GM21576 (cell line): Measurements from ENCODE around the gene CAND2.
A peak's percentile ranks its signal among the peaks of the same experiment; 100 is the strongest.

Experiments used
- ATAC-seq: cut with Tn5 transposase; IDR thresholded peaks from one replicate; pipeline ENCODE4 v1.9.1; 2021; ENCODE audit warnings: mild to moderate bottlenecking, moderate library complexity; ENCODE audit not compliant: unreplicated experiment

CAND2 gene

DNA sequence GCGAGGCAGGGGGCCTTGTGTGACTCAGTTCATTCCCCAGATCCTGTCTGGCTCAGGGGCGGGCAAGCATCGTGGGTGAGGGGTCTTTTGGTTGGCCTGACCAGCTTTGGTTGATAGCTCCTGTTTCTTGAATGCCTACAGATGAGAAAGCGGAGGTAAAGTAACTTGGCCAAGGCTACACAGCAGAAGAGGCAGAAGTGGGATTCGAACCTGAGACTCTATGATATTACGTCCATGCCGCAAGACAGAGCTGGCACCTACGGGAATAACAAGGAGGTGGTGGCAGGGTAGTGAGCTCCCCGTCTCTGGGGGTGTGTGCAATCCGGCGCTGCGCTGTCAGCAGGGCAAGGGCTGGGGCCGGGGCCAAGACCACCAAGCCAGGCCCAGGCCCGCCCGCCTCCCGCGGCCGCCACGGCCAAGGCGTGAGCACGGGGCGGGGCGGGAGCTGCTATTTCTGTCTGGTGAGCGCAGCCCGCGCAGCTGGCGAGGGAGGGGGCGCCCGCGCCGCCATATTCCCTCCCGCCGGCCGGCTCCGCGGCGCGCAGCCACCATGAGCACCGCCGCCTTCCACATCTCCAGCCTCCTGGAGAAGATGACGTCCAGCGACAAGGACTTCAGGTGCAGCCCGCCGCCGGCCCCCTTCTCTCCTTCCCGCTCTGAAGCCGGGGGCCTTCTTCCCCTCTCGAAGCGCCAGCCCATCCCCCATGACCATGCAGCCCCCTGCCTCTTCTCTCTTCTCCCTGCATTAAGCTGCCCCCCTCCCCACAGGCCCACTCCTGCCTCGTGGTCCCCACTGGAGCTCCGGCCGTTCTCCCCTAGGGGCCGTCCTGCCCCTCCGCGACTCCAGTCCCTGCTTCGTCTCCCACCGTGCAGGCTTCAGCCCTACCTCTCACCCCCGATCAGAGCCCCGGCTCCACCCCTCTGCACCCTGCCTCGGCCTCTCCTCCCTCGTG is at the start of gene CAND2:
Gene CAND2 (plus strand): TSS at position 510 of the 953 bp plus-strand sequence. CDS start 41 bp downstream, at position 551.
- ATAC-seq = no peak

DNA sequence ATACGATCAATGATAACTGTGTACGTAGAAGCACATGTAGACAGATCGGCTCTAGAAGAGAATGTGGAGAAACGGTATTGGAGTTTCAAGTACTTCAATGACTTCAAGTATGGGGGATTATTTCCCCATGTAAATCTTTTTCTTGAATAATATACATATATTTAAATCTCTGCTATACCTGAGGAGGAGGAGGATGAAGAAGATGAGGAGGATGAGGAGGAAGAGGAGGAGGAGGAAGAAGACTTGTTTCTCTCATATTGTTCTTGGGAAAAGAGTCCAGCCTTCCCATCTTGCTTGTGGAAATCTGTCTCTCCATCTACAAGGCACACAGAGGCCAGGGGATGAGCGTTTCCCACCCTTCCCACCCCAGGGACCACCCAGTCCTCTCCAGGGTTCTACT is 48.0 kb upstream of the CAND2 start:
- ATAC-seq = no peak

DNA sequence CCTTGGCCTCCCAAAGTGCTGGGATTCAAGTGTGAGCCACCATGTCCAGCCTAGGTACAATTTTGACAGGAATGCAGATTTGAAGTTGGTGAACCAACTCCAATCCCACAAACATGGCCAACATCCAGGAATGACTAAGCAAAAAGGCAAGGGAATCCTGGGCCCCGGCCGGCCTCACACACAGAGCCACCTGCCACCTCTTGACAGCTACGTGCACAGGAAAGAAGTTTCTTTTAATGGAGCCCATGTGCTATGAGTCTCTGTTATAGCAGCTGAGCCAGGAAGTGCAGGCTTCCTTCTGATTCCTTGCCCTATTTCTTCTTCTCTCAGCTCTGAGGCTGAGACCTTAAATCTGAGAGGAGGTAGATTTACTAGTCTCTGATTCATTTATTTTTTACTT is 46.3 kb upstream of the CAND2 start:
- ATAC-seq = peak; percentile 31

DNA sequence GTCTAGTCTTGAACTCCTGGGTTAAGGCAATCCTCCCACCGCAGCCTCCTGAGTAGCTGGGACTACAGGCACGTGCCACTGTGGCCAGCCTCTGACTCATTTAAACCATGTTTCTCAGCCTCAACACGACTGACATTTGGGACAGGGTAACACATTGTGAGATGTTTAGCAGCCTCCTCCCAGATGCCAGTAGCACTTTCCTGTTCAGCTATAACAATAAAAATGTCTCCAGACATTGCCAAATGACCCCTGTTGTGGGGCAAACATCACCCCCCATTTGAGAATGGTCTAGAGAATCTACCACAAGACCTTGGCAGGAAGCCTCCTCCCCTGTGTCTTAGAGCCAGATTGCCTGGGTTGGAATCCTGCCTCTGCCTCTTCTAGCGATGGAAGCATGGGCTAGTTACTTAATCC is 45.8 kb upstream of the CAND2 start:
- ATAC-seq = peak; percentile 51

DNA sequence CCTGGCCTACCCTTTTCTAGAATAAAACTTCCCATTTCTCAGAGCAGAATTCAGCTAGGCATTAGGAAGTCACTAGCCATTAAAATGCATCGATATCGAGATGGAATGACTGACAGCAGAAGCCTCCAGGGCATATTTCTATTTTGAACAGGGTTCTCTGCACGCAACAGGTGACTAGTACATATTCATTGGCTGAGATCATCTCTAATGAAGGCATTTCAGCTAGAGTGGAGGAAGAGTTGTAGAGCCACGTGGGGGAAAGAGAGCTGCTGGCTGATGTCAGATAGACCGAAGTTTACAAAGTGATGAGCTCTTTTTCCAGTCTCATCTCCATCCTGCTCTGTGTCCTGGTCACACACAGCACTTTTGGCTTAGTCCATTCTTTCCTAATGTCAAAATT is 44.9 kb upstream of the CAND2 start:
- ATAC-seq = no peak

DNA sequence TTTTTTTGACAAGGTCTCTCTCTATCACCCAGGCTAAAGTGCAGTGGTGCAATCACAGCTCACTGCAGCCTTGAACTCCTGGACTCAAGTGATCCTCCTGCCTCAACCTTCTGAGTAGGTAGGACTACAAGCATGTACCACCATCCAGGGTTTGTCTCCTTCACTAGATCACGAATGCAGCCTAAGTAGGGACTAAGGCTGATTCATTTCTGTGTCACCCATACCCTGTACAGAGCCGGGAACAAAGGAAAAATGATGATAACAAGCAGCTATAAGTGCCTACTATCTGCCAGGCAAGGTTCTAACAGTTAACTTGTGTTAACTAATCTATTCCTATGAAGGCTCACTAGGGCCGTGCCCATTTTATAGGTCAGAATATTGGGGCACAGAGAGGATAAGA is 44.4 kb upstream of the CAND2 start:
- ATAC-seq = no peak

DNA sequence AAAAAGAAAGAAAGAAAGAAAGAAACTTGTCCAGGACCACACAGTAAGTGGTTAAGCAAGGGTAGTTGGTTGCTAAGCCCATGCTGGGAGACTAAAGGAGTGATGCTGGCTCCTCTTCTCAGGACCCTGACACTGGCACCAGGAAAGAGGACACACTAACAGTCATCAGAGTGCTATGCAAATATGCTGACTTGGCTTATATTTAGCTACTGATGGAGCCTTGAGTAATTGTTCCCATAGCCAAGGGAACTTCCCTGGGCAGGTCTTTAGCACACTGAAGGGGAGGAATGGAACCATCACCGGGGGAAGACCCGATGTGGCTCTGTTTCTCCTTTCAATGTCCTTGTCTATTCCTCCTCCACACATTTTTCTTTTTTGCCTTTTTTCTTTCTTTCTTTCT is 43.7 kb upstream of the CAND2 start:
- ATAC-seq = no peak

DNA sequence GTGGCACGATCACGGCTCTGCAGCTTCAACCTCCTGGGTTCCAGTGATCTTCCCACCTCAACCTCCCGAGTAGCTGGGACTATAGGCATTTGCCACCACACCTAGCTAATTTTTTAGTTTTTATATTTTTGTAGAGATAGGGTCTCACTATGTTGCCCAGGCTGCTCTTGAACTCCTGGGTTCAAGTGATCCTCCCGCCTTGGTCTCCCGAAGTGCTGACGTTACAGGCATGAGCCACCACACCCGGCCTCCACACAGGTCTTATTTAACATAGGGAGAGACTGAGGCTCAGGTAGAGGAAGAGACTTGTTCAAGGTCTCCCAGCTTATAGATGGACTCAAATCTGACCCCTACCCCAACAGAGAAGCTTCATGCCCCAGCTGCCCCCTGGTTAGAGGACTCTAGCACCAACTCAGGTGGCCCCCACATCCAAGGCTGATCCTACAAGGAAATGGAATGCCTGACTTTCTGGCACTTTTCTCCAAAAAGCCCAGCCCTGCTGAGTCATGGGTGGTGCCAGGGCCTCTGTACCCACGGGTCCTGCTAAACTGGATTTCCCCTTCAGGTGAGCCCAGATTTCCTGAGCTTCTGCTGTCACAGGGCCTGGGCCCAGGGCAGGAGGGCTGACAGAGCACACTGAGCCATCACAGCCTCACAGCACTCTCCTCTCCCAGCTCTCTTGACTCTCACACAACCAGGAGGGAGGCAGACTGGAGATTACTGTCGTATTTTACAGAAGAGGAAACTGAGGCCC is 43.0 kb upstream of the CAND2 start:
- no peak for ATAC-seq

DNA sequence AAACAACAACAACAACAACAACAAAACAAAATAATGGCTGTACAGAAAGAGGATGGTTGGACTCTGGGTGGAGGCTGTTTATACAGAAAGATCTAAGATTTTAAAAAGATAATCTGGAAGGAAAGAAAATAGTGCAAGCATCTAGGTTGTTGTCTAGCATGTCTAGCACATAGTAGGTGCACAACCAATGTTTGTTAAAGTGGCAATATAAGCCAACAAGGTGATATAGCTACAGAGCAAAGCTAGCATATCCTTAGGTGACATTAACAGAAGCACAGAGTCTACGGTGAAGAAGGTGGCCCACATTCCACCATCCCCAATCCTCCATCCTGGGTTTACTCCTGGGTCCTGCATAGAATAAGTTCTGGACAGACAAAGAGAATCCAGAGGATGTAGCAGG is 42.2 kb upstream of the CAND2 start:
- ATAC-seq = no peak

DNA sequence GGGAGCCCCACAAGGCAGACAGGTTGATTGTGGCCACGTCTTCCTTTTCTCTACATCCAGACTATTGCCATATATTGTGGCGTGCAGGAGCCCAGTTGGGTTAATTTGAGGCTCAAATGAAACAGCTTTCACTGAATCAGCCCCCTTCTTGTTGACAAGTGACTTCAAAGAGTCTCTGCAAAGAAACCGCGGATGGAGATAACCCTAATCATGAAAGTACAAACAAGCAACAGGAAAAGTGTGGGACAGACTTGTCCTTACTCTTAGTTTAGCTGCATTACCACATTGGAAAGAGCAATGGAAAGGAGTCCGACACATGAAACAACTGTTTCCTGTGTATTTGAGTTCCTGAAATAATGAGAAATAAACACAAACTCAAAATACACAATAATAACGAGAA is 40.7 kb upstream of the CAND2 start:
- ATAC-seq = no peak

DNA sequence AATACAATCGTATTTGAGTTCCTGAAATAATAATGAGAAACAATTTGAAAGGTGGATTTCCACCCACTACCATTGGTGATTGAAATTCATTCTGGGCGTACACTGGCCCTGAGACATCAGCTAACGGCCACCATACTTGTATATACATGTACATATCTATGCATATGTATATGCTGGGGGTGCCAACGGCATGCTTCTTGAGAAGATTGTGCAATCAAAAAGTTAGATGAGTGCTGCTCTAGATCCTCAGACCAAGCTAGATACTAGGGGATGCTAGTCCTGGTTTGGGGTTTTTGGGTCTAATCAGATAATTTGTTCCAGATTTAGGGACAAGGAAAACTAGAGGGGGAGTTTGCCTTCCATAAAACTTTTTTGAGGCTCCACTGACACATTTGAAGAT is 40.3 kb upstream of the CAND2 start:
- no peak for ATAC-seq

DNA sequence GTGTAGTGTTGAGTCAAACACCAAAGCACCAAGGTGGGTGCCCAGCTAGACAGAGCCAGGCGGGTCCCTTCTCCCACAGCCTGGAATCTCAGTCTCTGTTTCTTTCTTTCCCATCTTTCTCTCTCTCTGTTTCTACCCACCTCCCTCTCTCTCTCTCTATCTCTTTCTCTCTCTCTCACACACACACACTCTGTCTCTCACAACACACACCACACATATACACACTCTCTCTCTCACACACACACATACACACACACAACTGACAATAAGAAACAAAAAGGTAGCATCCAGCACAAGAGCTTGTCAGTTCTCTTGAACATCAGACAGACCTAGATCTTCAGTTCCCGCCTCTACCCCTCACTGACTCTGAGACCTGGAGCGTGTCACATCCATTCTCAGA is 39.8 kb upstream of the CAND2 start:
- no peak for ATAC-seq

DNA sequence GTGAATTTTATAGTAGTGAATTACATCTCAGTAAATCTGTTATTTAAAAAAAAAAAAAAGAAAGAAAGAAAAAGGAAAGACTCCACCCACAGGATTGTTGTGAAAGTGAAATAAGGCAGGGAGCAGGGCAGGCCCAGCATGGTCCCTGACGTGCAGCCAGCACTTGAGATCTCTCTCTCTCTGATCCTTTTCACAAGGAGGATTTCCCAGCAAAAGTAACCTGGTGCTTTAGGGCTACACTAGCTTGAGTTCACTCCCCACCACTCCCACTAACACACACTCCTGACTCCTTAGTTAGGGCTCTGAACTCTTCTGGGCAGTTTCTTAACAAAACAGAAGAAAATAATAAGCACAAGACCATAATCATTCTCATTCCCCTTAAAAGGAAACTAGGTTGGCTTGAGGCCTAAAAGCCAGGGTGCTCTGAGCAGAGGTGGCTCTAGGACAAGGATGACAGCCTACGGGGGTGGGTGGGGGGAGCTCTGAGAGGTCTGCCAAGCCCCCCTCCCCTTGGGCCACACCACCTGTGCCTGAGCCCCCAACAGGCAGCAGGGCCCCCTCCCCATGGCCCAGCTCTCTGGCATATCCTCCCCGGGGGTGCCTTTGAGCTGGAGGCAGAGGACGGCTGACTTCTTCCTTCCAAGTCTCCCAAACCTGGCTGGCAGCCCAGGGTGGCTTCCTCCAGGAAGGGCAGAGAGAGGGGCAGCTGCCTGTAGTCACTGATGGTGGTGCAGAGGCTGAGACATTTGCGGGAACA is 38.3 kb upstream of the CAND2 start:
- no peak for ATAC-seq

DNA sequence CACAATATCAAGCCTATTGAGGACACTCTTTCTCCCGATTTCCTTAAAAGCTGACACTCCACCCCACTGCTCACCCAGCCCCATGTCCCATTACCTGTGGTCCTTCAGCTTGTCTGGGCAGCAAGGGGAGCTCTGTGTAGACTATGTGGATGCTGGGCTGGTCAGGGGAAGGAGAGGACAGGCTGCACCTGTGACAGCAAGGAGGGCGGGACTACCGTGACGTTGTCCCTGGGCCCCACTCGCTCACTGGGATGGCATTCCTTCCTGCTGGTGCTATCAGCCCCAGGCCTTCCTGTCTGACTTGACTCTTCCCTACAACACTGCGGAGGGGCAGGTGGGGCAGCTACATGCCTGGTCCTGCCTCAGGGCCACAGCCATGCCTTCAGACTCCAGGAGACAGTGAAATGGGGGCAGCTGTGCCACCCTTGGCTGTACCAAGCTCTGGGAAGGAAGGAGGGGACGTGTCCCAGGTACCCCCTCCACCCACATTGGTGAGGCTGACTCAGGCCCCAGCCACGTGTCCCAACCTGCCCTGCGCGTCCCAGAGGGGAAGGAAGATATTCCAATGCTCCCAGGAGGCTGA is 37.3 kb upstream of the CAND2 start, which contains the start of gene TMEM40:
Gene TMEM40 (minus strand): TSS at position 163 of the 583 bp plus-strand sequence. CDS start 9,427 bp downstream, outside the sequence.
- ATAC-seq = no peak

DNA sequence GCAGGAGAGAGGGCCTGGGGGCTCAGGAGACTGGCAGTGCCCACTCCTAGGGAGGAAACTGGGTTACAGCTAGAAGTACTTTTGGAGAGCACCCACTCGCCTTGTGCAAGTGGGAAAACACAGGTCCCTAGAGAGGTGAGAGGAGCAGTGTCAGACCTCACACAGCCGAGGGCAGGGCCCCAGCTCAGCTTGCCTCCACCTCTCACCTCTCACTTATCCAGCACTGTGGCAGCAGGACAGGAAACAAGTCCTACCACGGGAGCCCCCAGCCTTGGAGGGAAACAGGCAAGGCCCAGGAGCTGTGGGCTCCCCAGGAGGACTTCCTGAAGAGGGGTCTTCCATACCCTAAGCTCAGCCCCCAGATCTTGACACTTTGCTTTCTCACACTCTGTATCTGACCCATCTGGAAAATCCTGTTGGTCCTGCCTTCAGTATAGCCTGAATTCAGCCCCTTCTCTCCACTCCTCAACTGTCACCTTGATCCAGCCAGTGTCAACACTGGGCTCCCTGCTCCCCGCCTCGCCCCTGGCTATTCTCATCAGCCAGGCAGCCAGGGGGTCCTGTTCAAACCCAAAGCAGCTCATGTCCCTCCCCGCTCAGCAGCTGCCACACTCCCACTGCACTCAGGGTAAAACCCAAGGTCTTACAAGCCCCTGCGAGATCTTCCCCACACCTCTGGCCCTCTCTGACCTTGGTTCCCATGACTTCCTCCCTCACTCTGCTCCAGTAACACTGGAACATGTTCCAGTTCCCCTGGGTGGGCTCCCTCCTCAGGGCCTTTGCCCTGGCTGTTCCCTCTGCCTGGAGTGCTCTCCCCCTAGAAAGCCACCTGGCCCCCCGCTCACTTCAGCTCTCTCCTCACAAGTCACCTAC is 36.6 kb upstream of the CAND2 start:
- ATAC-seq = no peak

DNA sequence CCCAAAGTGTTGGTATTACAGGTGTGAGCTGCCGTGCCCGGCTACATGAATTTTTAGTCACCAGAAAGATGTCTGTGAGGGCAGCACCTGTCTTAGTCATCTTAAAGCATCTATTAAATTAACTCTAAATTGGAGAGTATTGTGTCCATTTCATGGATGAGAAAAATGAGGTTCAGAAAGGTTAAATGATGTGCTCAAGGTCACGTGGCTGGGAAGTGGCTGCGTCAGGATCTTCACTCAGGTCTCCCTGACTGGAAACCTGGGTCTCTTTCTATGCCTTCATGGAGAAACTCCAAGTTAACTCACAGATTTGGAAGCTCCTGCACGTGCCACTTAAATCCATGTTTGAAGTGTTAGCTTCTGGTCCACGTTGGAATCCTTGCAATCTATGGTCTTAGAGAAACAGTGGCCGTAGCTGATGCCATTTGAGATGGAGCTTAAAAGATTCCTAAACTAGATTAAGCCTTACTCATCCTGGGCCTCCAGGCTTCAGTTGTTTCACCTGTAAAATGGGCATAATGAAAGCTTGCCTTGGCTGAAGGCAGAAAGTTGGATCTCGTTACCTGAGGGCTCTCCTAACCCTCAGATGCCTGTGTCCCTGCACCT is 32.2 kb upstream of the CAND2 start:
- no peak for ATAC-seq

DNA sequence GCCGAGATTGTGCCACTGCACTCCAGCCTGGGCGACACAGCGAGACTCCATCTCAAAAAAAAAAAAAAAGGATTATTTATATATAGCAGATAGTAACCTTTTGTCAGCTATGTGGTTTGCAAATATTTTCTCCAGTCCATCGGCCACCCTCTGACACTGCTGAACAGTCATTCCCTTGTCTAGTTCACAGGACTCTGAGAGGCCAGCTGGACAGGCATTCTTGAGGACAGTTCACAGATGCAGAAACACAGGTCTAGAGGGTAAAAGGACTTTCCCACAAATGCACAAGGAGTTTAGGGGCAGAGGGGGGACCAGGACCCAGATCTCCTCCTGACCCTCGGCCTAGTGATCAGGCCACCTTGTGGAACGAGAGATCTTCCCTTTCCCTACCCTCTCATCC is 29.9 kb upstream of the CAND2 start:
- ATAC-seq = no peak

DNA sequence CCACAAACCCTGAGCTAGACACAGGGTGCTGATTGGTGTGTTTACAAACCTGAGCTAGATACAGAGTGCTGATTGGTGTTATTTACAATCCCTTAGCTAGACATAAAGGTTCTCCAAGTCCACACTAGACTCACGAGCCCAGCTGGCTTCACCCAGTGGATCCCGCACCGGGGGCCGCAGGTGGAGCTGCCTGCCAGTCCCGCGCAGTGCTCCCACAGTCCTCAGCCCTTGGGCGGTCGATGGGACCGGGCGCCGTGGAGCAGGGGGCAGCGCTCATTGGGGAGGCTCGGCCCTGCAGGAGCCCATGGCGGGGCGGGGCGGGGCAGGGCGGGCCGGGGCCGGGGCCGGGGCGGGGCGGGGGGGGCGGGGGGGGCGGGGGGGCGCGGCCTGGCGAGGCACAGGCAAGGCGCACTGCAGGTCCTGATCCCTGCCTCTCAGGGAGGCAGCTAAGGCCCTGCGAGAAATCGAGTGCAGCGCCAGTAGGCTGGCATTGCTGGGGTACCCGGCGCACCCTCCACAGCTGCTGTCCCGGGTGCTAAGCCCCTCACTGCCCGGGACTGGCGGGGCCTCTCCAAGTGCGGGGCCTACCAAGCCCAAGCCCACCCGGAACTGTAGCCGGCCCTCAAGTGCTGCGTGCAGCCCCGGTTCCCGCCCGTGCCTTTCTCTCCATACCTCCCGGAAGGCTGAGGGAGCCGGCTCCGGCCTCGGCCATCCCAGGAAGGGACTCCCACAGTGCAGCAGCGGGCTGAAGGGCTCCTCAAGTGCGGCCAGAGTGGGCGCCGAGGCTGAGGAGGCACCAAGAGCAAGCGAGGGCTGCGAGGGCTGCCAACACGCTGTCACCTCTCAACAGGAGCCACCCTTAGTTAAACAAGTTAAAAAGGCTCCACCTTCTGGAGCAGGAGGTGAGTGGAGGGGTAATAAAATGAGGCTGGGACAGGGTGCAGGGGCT is 27.6 kb upstream of the CAND2 start:
- ATAC-seq = no peak
